GM12873 (cell line): ENCODE measurements around the gene PRKN.

ENCODE experiments used
- TF ChIP-seq, protein P1 (sequence below): IDR thresholded peaks from 2 replicates; pipeline ENCODE4 v1.5.1; 2012; ENCODE audit warnings: low read depth, mild to moderate bottlenecking, moderate library complexity, low read length, control low read depth; ENCODE audit not compliant: insufficient read depth; ENCODE audit errors: missing control alignments

Gene PRKN

DNA sequence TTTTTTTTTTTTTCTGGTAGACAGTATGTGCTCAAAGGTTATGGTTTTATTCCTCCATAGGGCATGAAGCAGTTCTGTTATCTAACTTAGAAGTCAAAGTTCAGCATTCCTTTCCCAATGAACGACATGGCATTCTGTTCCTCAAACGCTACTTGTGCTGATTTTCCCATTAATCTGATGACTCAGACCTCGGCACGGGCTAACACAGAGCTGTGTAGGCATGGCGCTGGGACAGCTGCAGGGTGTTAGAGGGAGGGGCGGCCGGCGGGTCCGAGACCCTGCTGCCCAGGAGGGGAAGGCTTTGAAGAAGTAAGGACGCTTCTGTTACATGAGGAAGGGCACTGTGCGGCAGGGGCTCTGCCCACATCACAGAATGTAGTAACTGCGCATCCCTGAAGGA, 1360.1 kb downstream of the PRKN start:
- TF ChIP-seq, protein P1, sequence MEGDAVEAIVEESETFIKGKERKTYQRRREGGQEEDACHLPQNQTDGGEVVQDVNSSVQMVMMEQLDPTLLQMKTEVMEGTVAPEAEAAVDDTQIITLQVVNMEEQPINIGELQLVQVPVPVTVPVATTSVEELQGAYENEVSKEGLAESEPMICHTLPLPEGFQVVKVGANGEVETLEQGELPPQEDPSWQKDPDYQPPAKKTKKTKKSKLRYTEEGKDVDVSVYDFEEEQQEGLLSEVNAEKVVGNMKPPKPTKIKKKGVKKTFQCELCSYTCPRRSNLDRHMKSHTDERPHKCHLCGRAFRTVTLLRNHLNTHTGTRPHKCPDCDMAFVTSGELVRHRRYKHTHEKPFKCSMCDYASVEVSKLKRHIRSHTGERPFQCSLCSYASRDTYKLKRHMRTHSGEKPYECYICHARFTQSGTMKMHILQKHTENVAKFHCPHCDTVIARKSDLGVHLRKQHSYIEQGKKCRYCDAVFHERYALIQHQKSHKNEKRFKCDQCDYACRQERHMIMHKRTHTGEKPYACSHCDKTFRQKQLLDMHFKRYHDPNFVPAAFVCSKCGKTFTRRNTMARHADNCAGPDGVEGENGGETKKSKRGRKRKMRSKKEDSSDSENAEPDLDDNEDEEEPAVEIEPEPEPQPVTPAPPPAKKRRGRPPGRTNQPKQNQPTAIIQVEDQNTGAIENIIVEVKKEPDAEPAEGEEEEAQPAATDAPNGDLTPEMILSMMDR: no peak

DNA sequence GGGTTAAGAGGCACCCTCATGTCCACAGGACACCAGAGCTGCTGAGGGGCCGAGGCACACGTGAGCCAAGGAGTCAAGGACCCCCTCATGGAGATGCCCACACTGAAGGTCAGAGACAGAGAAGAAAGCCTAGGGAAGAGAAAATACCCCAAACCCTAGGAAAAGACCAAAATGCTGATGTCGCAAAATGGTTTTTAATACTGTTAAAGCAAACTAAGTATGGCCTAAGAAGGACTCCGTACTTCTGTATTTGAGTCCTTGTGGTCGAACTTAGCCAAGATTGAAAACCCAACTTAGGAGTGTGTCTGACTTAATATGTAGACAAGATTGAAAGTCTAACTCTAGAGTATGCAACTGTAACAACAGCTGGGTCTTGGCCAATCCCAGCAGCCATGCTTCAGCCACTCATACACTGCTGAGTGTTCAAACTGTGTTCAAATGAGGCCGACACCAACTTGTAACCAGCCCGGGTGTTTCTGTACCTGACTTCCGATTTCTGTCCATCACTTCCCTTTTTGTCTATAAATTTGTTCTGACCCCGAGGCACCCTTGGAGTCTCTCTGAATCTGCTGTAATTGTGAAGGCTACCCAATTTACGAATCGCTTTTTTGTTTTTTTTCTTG, 1361.2 kb downstream of the PRKN start:
- TF ChIP-seq, protein P1: no peak

DNA sequence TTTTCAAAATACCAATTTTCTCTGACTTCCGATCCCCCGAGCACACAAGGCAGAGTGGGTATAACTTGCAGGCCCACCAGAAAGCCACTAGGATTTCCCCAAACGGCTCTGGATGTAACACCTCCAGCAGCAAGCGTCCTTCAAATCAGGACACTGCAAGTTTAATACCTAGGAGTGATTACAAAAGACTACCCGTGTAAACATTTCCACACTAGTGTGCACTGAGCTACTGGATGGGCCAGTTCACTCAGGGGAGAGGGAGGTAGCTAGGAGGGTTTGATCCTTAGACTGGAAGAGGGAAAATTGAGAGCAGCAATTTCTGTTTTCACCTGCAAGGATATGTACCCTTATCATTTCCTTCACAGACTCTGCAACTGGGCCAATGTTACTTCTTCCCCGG, 1361.9 kb downstream of the PRKN start:
- TF ChIP-seq, protein P1: no peak

DNA sequence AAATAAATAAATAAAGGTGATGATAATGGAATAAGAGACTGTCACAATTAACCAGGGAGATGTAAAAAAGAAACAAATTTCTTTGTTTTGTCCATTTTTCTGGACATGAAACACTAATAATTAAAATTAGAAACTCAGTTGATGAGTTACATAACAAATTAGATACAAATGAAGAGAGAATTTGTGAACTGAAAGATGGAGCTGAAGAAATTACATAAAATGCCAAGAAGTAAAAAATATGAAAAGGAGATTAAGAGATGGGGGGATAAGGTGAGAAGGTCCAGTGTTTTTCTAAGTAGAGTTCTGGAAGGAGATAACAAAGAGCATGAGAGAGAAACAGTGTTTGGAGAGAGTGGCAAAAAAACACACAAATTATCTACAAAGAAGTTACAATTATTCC, 1364.3 kb downstream of the PRKN start:
- TF ChIP-seq, protein P1: no peak

DNA sequence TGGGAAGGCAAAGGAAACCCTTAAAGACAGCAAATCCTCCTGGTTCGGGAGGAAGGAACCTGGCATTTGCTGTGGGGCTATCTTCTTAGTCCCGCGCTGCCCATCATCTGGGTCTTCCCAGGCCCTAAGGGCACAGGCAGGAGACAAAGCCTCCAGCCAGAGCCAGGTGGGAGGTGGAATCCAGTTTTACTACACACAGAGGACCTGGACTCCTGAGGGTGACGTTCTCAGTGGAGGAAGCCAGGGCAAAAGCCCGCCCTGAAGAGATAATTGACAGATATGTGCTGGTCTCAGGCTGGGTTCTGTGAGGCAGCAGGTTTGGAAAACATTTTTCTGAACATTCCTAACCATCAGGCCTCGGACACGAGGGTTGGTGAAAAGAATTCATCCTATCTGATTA, 1365.3 kb downstream of the PRKN start:
- TF ChIP-seq, protein P1: no peak

DNA sequence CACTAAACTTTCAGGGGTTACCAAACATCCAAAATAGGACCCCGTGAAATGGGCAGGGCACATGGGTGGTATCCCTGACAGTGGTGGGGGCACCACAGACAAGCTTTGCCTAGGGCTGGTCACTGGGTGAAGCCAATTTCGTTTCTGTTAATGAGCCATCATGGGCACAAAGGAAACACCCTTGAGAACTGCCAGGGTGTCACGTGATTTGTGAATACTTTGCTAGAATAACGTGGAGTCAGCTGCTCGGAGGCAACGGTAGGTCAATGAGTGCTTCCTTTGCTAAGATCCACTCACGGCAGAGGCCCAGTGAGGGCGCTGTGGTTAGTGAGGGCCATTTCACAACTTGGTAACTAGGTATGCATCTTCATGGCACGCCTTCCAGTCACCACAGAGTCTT, 1366.0 kb downstream of the PRKN start:
- TF ChIP-seq, protein P1: no peak

DNA sequence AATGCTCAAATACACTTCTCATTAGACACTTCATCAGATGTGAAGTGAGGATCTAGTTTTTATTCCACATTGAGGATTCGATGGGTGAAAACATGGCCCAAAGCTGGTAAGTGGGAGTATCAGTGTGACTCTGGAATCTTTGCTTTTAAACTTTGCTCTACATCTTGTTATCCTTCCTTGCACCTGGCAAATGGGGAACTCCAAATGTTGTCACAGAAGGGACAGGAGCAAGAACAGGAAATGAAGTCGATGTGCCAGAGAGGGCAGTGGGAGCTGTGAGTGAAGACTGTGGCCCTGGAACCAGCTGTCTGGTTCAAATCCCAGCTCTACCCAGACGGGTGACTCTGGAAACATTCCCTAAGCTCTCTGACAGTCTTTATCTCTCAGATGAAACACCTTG, 1367.0 kb downstream of the PRKN start:
- TF ChIP-seq, protein P1: no peak
